GM23338 (cell line): Measurements from ENCODE around the gene ERFE. TPM values are rescaled to one million over a fixed set of nuclear protein-coding genes. Genes with fewer than 3 reads are reported as not detected.

ENCODE experiments used
- ATAC-seq: fragments of 200-7000 bp; cut with Tn5 transposase; 3 replicates; pipeline ENCODE4 v1.9.1; 2020
- DNase-seq: peaks from one replicate; pipeline ENCODE4 v3.0.0-alpha.2; 2015; ENCODE audit warnings: low spot score
- H2AFZ ChIP-seq: fragments of 200-600 bp; sonication (generic); 2 replicates; pipeline ENCODE4 v1.8.0; 2016; ENCODE audit warnings: antibody characterized with exemption, mild to moderate bottlenecking, moderate library complexity
- H3F3A ChIP-seq: fragments of 200-600 bp; sonication (generic); replicated peaks from 2 replicates; pipeline ENCODE4 v1.8.0; 2017; ENCODE audit warnings: antibody characterized with exemption, mixed run types, low read depth
- H3K27ac ChIP-seq: fragments of 200-600 bp; sonication (generic); 2 replicates; pipeline ENCODE4 v1.6.1; 2016; ENCODE audit warnings: low read depth
- H3K27me3 ChIP-seq: fragments of 200-600 bp; sonication (generic); 2 replicates; pipeline ENCODE4 v1.8.0; 2016; ENCODE audit warnings: mild to moderate bottlenecking, mixed run types, moderate library complexity; ENCODE audit not compliant: insufficient read depth
- H3K36me3 ChIP-seq: fragments of 200-600 bp; sonication (generic); 2 replicates; pipeline ENCODE4 v1.8.0; 2016; ENCODE audit warnings: mild to moderate bottlenecking; ENCODE audit not compliant: insufficient read depth
- H3K4me1 ChIP-seq: fragments of 200-600 bp; sonication (generic); 2 replicates; pipeline ENCODE4 v1.8.0; 2016; ENCODE audit warnings: mild to moderate bottlenecking, moderate library complexity; ENCODE audit not compliant: insufficient read depth
- H3K4me2 ChIP-seq: fragments of 200-600 bp; sonication (generic); 2 replicates; pipeline ENCODE4 v1.7.1; 2017; ENCODE audit warnings: mixed run types
- H3K4me3 ChIP-seq: fragments of 200-600 bp; sonication (generic); 2 replicates; pipeline ENCODE4 v1.6.1; 2016; ENCODE audit warnings: mixed run types
- H3K79me2 ChIP-seq: fragments of 200-600 bp; sonication (generic); replicated peaks from 2 replicates; pipeline ENCODE4 v1.8.0; 2017; ENCODE audit warnings: mild to moderate bottlenecking; ENCODE audit not compliant: insufficient read depth
- H3K9me2 ChIP-seq: fragments of 200-600 bp; sonication (generic); 2 replicates; pipeline ENCODE4 v1.8.0; 2017; ENCODE audit not compliant: insufficient read depth
- H4K20me1 ChIP-seq: fragments of 200-600 bp; sonication (generic); replicated peaks from 2 replicates; pipeline ENCODE4 v1.8.0; 2017; ENCODE audit warnings: mild to moderate bottlenecking; ENCODE audit not compliant: insufficient read depth
- H3K27ac Mint-ChIP-seq: 2 replicates; pipeline ENCODE4 v1.8.0; 2020; ENCODE audit warnings: inconsistent platforms, mild to moderate bottlenecking, moderate library complexity, mixed read lengths
- H3K27me3 Mint-ChIP-seq: 3 replicates; pipeline ENCODE4 v1.8.0; 2022; ENCODE audit warnings: low read depth, mild to moderate bottlenecking, moderate library complexity, mixed read lengths, inconsistent platforms; ENCODE audit not compliant: insufficient read depth, poor library complexity
- H3K36me3 Mint-ChIP-seq: 3 replicates; pipeline ENCODE4 v1.8.0; 2021; ENCODE audit warnings: low read depth, mild to moderate bottlenecking, inconsistent platforms, moderate library complexity, mixed read lengths
- H3K4me1 Mint-ChIP-seq: 3 replicates; pipeline ENCODE4 v1.8.0; 2020; ENCODE audit warnings: mild to moderate bottlenecking, inconsistent platforms, mixed read lengths
- H3K4me3 Mint-ChIP-seq: 3 replicates; pipeline ENCODE4 v1.8.0; 2021; ENCODE audit warnings: moderate library complexity, mild to moderate bottlenecking, inconsistent platforms, mixed read lengths
- H3K9me3 Mint-ChIP-seq: 3 replicates; pipeline ENCODE4 v1.8.0; 2020; ENCODE audit warnings: moderate library complexity, mild to moderate bottlenecking, inconsistent platforms, mixed read lengths
- CREB1 ChIP-seq: fragments of 250-450 bp; sonication (Bioruptor Pico); IDR thresholded peaks from 2 replicates; pipeline ENCODE4 v1.5.0; 2020; ENCODE audit warnings: low read depth, mild to moderate bottlenecking, moderate library complexity
- CTCF ChIP-seq, 2 experiments: fragments of 200-600 bp in 1 of 2; sonication (generic) in 1 of 2; conservative IDR thresholded peaks; 2 replicates each; pipeline versions ENCODE4 v1.5.1 to v1.6.1; 2016 to 2017; ENCODE audit warnings: antibody characterized with exemption in 2 of 2, low read depth in 2 of 2, mild to moderate bottlenecking in 2 of 2, moderate library complexity in 1 of 2
- ETS1 ChIP-seq: IDR thresholded peaks from 2 replicates; pipeline ENCODE4 v1.6.1; 2016; ENCODE audit warnings: antibody characterized with exemption
- EZH2phosphoT487 ChIP-seq: fragments of 200-600 bp; sonication (generic); IDR thresholded peaks from one replicate; pipeline ENCODE4 v1.8.1; 2018; ENCODE audit warnings: antibody characterized with exemption; ENCODE audit not compliant: unreplicated experiment
- JUNB ChIP-seq: IDR thresholded peaks from one replicate; pipeline ENCODE4 v1.6.1; 2016; ENCODE audit warnings: antibody characterized with exemption; ENCODE audit not compliant: unreplicated experiment
- NANOG ChIP-seq: IDR thresholded peaks from 2 replicates; pipeline ENCODE4 v1.6.1; 2016; ENCODE audit warnings: antibody characterized with exemption, borderline replicate concordance
- POLR2AphosphoS5 ChIP-seq: IDR thresholded peaks from 2 replicates; pipeline ENCODE4 v1.6.1; 2016; ENCODE audit warnings: antibody characterized with exemption, low read depth
- STAT1 ChIP-seq: IDR thresholded peaks from one replicate; pipeline ENCODE4 v1.6.1; 2016; ENCODE audit warnings: antibody characterized with exemption; ENCODE audit not compliant: unreplicated experiment
- ZNF462 ChIP-seq: fragments of 250-450 bp; sonication (Bioruptor Pico); IDR thresholded peaks from 2 replicates; pipeline ENCODE4 v1.5.0; 2020; ENCODE audit warnings: mild to moderate bottlenecking, moderate library complexity
- polyA plus RNA-seq: library from polyadenylated mRNA; unstranded; fragments of >200 nt; fragmentation: Nextera tagmentation; extraction: Ambion mirVana; gene quantifications from 2 replicates; pipeline ENCODE4 v1.2.1, GENCODE V29; 2016
- total RNA-seq: library from RNA; depleted of rRNA; stranded (reverse); fragments of >200 nt; shearing (Covaris generic); gene quantifications from 2 replicates; pipeline ENCODE4 v1.2.3, GENCODE V29; 2014

The ERFE gene
- total and polyA plus RNA-seq, 2 experiments from 2014 or later, result 1.0 to 3.3 TPM

- TF ChIP-seq ZNF462 (CRISPR knock-in tag), result no peak
- no peak for TF ChIP-seq JUNB
- TF ChIP-seq NANOG, result no peak
- no peak for TF ChIP-seq CTCF (conservative IDR thresholded peaks at IDR 0.05; ENCODE audit: low read depth in 2 of 2)
These were observed 16.2 kb upstream of the ERFE start (continued) for GRCh38 chr2:238142382-238143205.

- no peak overlapping the region for H3K27ac ChIP-seq
- H3K4me2 ChIP-seq, result no peak overlapping the region
- Mint-ChIP-seq H3K27me3 (peaks cover 3% of the 10 kb centered on the region), H3K4me1 (no peaks in the 10 kb centered on the region; the same call in 2 of the 3 replicates), H3K9me3 (no peaks in the 10 kb centered on the region), H3K27ac (no peak overlapping the region), H3K4me3 (no peak overlapping the region), H3K36me3 (no peaks in the 10 kb centered on the region)
- no peak overlapping the region for H2AFZ ChIP-seq
- no peaks in the 10 kb centered on the region for H3K27me3 ChIP-seq
- no peaks in the 10 kb centered on the region for H3K9me2 ChIP-seq
- no peaks in the 10 kb centered on the region for H3K79me2 ChIP-seq
- no peaks in the 10 kb centered on the region for H3F3A ChIP-seq
- no peak for ATAC-seq
- H3K4me3 ChIP-seq, result no peak overlapping the region
- no peaks in the 10 kb centered on the region for H4K20me1 ChIP-seq
- no peak for DNase-seq
- H3K36me3 ChIP-seq, result no peaks in the 10 kb centered on the region
- H3K4me1 ChIP-seq, result no peaks in the 10 kb centered on the region
- TF ChIP-seq JUNB, result no peak
- TF ChIP-seq STAT1, result no peak
- no peak for TF ChIP-seq EZH2phosphoT487
- TF ChIP-seq CREB1 (CRISPR knock-in tag), result no peak
- no peak for TF ChIP-seq ETS1
- TF ChIP-seq POLR2AphosphoS5, result no peak
These were observed 15.4 kb upstream of the ERFE start for GRCh38 chr2:238143239-238143951.
